ENCODE results near the gene PLEKHG1.

GRCh38 chr6:150593119-150593518 lies 6.6 kb upstream of the PLEKHG1 start:
- TF ChIP-seq, protein P1, sequence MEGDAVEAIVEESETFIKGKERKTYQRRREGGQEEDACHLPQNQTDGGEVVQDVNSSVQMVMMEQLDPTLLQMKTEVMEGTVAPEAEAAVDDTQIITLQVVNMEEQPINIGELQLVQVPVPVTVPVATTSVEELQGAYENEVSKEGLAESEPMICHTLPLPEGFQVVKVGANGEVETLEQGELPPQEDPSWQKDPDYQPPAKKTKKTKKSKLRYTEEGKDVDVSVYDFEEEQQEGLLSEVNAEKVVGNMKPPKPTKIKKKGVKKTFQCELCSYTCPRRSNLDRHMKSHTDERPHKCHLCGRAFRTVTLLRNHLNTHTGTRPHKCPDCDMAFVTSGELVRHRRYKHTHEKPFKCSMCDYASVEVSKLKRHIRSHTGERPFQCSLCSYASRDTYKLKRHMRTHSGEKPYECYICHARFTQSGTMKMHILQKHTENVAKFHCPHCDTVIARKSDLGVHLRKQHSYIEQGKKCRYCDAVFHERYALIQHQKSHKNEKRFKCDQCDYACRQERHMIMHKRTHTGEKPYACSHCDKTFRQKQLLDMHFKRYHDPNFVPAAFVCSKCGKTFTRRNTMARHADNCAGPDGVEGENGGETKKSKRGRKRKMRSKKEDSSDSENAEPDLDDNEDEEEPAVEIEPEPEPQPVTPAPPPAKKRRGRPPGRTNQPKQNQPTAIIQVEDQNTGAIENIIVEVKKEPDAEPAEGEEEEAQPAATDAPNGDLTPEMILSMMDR (conservative IDR thresholded peaks at IDR 0.05; ENCODE audit: low read length) = no peak
- no peak for TF ChIP-seq EZH2phosphoT487 (IDR thresholded peaks at IDR 0.05; ENCODE audit: borderline replicate concordance)

Data from Loucy (cell line).